NCI-H446 treated with DMSO at 0.1 percent for 48 hours (cell line): ENCODE results near the gene ITGB7.
A peak's percentile ranks its signal among the peaks of the same experiment; 100 is the strongest.

Source experiments
- DNase-seq: peaks from one replicate; lab custom pipeline; 2025; lab: John Stamatoyannopoulos, UW

The ITGB7 gene

GRCh38 chr12:53231671-53231920 lies 24.5 kb upstream of the ITGB7 start:
- no peak for DNase-seq

GRCh38 chr12:53230108-53230845 lies 23.2 kb upstream of the ITGB7 start:
- no peak for DNase-seq

- DNase-seq = no peak
Measured at GRCh38 chr12:53229454-53229853, 22.4 kb upstream of the ITGB7 start.

- DNase-seq = no peak
Measured at GRCh38 chr12:53227836-53228235, 20.8 kb upstream of the ITGB7 start.

GRCh38 chr12:53227341-53227740 lies 20.3 kb upstream of the ITGB7 start:
- no peak for DNase-seq

GRCh38 chr12:53226815-53227214 lies 19.8 kb upstream of the ITGB7 start:
- DNase-seq = no peak

- DNase-seq = no peak
Measured at GRCh38 chr12:53225635-53226424, 18.8 kb upstream of the ITGB7 start.

GRCh38 chr12:53224897-53225634 lies 18.0 kb upstream of the ITGB7 start:
- DNase-seq = no peak

- no peak for DNase-seq
Measured at GRCh38 chr12:53224061-53224896, 17.2 kb upstream of the ITGB7 start.

- no peak for DNase-seq
Measured at GRCh38 chr12:53223389-53224060, 16.5 kb upstream of the ITGB7 start.

- DNase-seq = no peak
Measured at GRCh38 chr12:53222806-53223261, 15.8 kb upstream of the ITGB7 start.

- no peak for DNase-seq
Measured at GRCh38 chr12:53222170-53222721, 15.2 kb upstream of the ITGB7 start.

- DNase-seq = no peak
Measured at GRCh38 chr12:53221203-53222080, 14.4 kb upstream of the ITGB7 start.

GRCh38 chr12:53220694-53221202 lies 13.7 kb upstream of the ITGB7 start:
- peak; percentile 73 for DNase-seq

GRCh38 chr12:53219956-53220693 lies 13.1 kb upstream of the ITGB7 start:
- no peak for DNase-seq

- no peak for DNase-seq
Measured at GRCh38 chr12:53219292-53219955, 12.4 kb upstream of the ITGB7 start.

- no peak for DNase-seq
Measured at GRCh38 chr12:53218551-53219291, 11.7 kb upstream of the ITGB7 start.

GRCh38 chr12:53217931-53218307 lies 10.9 kb upstream of the ITGB7 start:
- DNase-seq = no peak
